Measurements from ENCODE around the gene RPS29. TPM values are rescaled to one million over a fixed set of nuclear protein-coding genes. Genes with fewer than 3 reads are reported as not detected.

Gene RPS29
- total RNA-seq, 1 donor from 2014 or later = 5,636 TPM

DNA sequence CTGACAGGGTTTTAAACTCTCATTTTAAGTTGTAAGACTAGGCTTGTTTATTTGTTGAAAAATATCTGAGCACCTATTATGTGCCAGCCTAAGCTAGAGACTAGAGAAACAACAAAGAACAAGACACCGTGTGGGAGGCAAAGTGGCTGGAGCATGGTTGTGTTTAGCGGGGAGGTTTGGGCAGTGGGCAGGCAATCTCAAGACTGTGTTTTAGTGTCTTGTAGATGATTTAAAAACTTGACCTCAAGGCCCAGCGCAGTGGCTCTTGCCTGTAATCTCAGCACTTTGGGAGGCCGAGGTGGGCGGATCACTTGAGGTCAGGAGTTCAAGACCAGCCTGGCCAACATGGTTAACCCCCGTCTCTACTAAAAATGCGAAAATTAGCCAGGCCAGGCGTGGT is 26.5 kb upstream of the RPS29 start:
- Histone ChIP-seq H3K4me2 (no peak overlapping the region), H3K27me3 (no peaks in the 10 kb centered on the region), H3K79me2 (ENCODE audit: low read depth) (peaks cover 21% of the 10 kb centered on the region), H3K4me1 (no peaks in the 10 kb centered on the region), H3K9ac (no peak overlapping the region), H3K27ac (no peak overlapping the region), H3K9me3 (ENCODE audit: low read depth) (no peaks in the 10 kb centered on the region), H2AFZ (replicated peaks) (no peak overlapping the region), H3F3A (ENCODE audit: low read depth) (peaks cover 22% of the 10 kb centered on the region), H3K4me3 (no peak overlapping the region), H3K36me3 (no peaks in the 10 kb centered on the region), H4K20me1 (ENCODE audit: low read depth) (no peaks in the 10 kb centered on the region)
- H3K27ac Mint-ChIP-seq = no peak overlapping the region
- H3K27me3 Mint-ChIP-seq (ENCODE audit: insufficient read depth, low read depth) = no peaks in the 10 kb centered on the region
- no peak for TF ChIP-seq EZH2phosphoT487 (IDR thresholded peaks at IDR 0.05)
- TF ChIP-seq EZH2 (IDR thresholded peaks at IDR 0.05) = no peak
- TF ChIP-seq, protein P1, sequence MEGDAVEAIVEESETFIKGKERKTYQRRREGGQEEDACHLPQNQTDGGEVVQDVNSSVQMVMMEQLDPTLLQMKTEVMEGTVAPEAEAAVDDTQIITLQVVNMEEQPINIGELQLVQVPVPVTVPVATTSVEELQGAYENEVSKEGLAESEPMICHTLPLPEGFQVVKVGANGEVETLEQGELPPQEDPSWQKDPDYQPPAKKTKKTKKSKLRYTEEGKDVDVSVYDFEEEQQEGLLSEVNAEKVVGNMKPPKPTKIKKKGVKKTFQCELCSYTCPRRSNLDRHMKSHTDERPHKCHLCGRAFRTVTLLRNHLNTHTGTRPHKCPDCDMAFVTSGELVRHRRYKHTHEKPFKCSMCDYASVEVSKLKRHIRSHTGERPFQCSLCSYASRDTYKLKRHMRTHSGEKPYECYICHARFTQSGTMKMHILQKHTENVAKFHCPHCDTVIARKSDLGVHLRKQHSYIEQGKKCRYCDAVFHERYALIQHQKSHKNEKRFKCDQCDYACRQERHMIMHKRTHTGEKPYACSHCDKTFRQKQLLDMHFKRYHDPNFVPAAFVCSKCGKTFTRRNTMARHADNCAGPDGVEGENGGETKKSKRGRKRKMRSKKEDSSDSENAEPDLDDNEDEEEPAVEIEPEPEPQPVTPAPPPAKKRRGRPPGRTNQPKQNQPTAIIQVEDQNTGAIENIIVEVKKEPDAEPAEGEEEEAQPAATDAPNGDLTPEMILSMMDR (IDR thresholded peaks at IDR 0.05) = no peak
- H3K9me3 Mint-ChIP-seq = no peaks in the 10 kb centered on the region
- H3K4me3 Mint-ChIP-seq = no peak overlapping the region
- DNase-seq (ENCODE audit: low spot score) = no peak
- H3K36me3 Mint-ChIP-seq = peaks cover 17% of the 10 kb centered on the region
- H3K4me1 Mint-ChIP-seq = peaks cover 3% of the 10 kb centered on the region

DNA sequence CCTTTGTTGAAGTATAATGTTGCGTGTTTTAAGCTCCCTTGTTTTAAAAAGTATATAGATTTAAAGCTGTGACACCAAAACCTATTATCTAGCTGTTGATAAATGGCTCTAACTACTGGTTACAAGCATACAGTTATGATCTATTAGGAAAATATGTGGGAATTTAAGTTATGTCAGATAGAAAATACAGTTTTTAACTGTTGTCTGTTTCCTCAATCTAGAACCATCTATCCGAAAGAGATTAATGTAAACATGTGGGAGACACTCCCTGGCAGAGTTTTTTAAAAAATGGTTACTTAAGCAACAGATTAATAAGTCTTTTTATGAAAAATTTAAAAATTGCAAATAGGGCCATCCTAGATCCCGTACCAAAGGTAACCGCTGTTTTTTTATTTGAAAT is 26.1 kb upstream of the RPS29 start:
- Histone ChIP-seq H4K20me1 (ENCODE audit: low read depth) (no peaks in the 10 kb centered on the region), H3K9me3 (ENCODE audit: low read depth) (no peaks in the 10 kb centered on the region), H3K4me1 (no peaks in the 10 kb centered on the region), H3K36me3 (peaks cover 3% of the 10 kb centered on the region), H3K4me3 (no peak overlapping the region), H3K27me3 (no peaks in the 10 kb centered on the region), H2AFZ (replicated peaks) (no peak overlapping the region), H3K27ac (no peak overlapping the region), H3F3A (ENCODE audit: low read depth) (peaks cover 19% of the 10 kb centered on the region), H3K4me2 (no peak overlapping the region), H3K9ac (no peak overlapping the region), H3K79me2 (ENCODE audit: low read depth) (peaks cover 17% of the 10 kb centered on the region)
- no peak overlapping the region for H3K4me3 Mint-ChIP-seq
- DNase-seq (ENCODE audit: low spot score) = no peak
- peaks cover 15% of the 10 kb centered on the region for H3K36me3 Mint-ChIP-seq
- H3K27me3 Mint-ChIP-seq (ENCODE audit: insufficient read depth, low read depth) = no peaks in the 10 kb centered on the region
- TF ChIP-seq EZH2 (IDR thresholded peaks at IDR 0.05) (no peak), EZH2phosphoT487 (IDR thresholded peaks at IDR 0.05) (no peak)
- TF ChIP-seq, protein P1 (IDR thresholded peaks at IDR 0.05) = no peak
- no peak overlapping the region for H3K27ac Mint-ChIP-seq
- H3K9me3 Mint-ChIP-seq = no peaks in the 10 kb centered on the region
- H3K4me1 Mint-ChIP-seq = peaks cover 3% of the 10 kb centered on the region

DNA sequence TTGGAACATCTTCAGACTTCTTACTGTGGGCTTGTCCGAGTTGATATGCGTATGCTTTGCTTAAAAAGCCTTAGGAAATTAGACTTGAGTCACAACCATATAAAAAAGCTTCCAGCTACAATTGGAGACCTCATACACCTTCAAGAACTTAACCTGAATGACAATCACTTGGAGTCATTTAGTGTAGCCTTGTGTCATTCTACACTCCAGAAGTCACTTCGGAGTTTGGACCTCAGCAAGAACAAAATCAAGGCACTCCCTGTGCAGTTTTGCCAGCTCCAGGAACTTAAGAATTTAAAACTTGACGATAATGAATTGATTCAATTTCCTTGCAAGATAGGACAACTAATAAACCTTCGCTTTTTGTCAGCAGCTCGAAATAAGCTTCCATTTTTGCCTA is 21.4 kb upstream of the RPS29 start:
- Histone ChIP-seq H3K4me3 (no peak overlapping the region), H3K36me3 (peaks cover 7% of the 10 kb centered on the region), H3K79me2 (ENCODE audit: low read depth) (peaks cover 15% of the 10 kb centered on the region), H4K20me1 (ENCODE audit: low read depth) (no peaks in the 10 kb centered on the region), H3K4me2 (no peak overlapping the region), H3K27me3 (no peaks in the 10 kb centered on the region), H3K9me3 (ENCODE audit: low read depth) (no peaks in the 10 kb centered on the region), H2AFZ (replicated peaks) (no peak overlapping the region), H3F3A (ENCODE audit: low read depth) (no peaks in the 10 kb centered on the region), H3K4me1 (no peaks in the 10 kb centered on the region), H3K9ac (no peak overlapping the region), H3K27ac (no peak overlapping the region)
- no peak overlapping the region for H3K4me3 Mint-ChIP-seq
- DNase-seq (ENCODE audit: low spot score) = no peak
- H3K4me1 Mint-ChIP-seq = peaks cover 1% of the 10 kb centered on the region
- H3K36me3 Mint-ChIP-seq = peaks cover 12% of the 10 kb centered on the region
- no peaks in the 10 kb centered on the region for H3K9me3 Mint-ChIP-seq
- H3K27ac Mint-ChIP-seq = no peak overlapping the region
- TF ChIP-seq EZH2 (IDR thresholded peaks at IDR 0.05) (no peak), EZH2phosphoT487 (IDR thresholded peaks at IDR 0.05) (no peak)
- TF ChIP-seq, protein P1 (IDR thresholded peaks at IDR 0.05) = no peak
- no peaks in the 10 kb centered on the region for H3K27me3 Mint-ChIP-seq (ENCODE audit: insufficient read depth, low read depth)

Measured in neural progenitor cell (in vitro differentiated cells).